HG03354 (cell line): ENCODE measurements around the gene SERPINA9.
"Not testable (repeated sequence)": the region's sequence is repeated elsewhere in the genome, so short reads cannot be mapped to it uniquely, and the experiment has no call there.

Experiments used
- ATAC-seq: cut with Tn5 transposase; IDR thresholded peaks from one replicate; pipeline ENCODE4 v1.9.1; 2021; ENCODE audit warnings: mild to moderate bottlenecking; ENCODE audit not compliant: unreplicated experiment, poor library complexity, severe bottlenecking

SERPINA9 gene, protein sequence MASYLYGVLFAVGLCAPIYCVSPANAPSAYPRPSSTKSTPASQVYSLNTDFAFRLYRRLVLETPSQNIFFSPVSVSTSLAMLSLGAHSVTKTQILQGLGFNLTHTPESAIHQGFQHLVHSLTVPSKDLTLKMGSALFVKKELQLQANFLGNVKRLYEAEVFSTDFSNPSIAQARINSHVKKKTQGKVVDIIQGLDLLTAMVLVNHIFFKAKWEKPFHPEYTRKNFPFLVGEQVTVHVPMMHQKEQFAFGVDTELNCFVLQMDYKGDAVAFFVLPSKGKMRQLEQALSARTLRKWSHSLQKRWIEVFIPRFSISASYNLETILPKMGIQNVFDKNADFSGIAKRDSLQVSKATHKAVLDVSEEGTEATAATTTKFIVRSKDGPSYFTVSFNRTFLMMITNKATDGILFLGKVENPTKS

DNA sequence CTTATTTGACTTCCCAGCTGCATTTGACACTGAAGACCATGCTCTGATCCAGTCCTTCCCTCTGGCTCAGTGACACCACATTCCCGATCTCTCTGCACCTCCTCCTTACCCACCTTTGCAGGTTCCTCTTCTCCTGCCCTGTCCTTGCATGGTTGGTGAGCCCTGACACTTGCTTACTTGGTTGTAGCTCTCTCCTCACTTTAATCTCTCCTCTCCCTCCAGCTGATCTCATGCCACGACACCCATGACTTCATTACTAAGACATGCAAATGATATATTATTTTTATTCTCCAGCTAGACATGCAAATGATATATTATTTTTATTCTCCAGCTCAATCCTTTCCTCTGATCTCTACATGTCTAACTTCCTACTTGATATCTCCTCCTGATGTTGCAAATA, at the start of gene SERPINA9:
Gene SERPINA9 (minus strand): TSS at position 175 of the 400 bp plus-strand sequence. CDS start 6,357 bp downstream, outside the sequence.
- no peak for ATAC-seq

DNA sequence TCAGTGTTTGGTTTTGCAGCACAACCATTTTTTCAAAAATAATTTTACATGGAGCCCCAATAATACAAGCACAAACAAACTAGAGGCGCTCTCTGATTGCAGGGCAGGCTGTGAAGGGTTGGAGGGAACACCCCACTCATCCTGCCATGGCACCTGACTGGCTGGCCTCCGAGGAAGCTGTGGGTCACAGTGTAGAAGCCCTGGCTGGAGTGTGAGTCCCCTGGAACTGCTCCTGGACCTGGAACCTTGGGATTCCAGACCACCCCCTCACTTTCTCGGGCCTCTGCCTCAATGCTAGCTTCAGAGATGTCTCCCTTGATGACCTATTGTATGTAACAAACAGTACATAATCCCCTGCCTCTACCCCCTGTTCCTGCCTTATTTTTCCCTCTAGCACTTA, 48.1 kb upstream of the SERPINA9 start:
- ATAC-seq = no peak

DNA sequence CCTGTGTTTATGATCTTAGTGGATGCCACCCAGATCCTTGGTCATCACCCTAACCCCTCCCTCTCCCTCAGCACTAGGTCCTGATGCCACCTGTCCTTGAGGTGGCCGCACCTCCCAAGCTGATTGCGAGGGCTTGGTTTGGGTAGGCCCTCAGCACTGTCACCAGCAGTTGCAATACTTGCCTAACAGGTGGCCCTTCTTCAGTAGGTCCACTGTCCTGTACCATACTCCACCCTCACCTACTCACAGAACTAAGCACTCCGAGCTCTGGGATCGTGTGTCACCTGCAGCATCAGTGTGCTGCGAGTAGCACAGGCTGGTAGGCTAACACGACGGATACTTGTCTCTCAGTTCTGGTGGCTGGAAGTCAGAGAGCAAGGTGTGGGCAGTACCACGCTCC, 47.3 kb upstream of the SERPINA9 start:
- no peak for ATAC-seq

DNA sequence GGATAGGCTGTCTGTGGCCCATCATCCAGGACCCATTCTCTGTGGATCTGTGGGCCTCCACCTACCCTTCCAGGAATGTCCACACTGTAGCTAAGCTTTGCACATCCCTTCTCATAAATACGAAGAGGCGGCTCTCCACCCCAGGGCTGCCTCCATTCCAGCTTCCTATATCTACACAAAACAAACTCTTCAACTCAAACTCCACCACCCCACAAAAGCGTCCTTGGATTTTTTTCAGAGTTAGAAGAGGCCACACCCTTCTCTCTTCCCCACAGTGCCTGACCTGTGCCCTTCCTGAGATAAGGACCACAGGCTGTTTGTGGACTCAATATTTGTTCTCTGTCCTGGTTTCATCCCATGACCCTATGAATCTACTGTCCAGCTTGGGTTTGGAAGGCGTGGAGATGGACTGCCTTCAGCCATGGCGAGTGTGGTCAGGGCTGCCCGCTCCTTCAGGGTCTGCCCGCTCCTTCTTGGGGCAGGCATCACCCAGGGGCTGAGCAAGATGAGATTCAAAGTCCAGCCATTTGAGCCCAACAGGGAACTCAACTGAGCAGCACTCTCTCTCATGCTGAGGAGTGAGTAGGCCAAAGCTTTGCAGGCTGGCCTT, 46.2 kb upstream of the SERPINA9 start:
- ATAC-seq = no peak

DNA sequence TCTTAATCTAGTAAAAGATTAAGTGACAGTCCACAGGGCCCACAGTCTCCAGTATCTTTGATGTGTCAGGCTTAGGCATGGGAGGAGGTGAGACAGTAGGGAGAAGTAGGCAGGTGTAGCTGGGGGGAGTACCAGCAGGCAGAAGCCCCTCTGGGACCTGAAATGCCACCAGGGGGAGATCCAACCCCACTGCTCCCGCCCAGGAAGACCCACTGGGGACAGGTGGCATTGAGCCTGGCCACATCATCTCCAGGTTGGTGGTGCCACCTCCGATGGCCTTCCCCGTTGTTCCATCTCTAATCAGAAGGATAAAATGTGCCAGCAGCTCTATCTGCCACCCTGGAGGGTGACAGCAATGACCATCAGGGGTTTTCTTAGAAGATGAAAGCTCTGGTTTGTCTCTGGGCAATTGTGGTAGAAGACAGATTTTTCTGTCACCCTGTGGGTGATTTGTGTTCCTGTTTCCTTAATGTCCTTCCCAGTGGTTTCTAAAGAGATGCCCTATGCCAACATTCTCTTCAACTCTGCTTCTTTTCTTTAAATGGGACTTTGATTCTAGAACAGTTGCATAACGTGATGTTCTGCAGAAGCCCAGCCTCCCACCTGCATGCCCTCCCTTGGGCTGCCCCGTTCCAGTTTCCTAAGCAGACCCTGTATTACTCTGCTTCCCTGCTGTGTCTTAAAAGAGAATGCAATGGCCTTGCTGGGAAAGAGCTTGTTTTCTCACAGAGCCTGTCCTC, 45.5 kb upstream of the SERPINA9 start:
- ATAC-seq = no peak

DNA sequence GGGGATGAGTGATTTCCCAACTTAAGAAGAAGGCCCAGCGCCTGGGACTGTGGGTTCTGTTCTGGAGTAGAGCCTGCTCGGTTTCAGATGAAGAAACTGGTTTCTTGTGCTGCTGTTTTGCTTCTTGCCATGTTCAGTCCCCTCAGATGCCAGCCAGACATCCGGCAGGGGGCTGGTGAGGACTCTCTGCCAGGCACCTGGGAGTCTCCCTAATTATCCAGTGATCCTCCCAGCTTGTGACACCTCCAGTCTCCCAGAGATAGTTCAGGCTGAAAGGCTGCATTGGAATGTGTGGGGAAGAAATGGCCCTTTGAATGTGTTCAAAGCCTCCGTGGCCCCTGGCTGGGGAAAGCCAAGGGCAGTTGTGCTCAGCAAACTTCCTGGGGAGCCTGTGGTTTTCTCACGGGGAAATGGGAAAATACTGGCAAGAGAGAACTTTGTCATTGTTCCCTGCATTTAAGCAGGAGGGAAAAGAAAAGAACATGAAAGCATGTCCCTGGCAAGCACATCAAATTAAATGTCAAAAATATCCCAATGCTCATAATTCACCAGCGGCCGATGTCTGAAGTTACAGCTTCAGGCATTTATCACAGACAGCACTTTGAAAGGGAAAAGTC, 41.8 kb upstream of the SERPINA9 start:
- ATAC-seq = no peak

DNA sequence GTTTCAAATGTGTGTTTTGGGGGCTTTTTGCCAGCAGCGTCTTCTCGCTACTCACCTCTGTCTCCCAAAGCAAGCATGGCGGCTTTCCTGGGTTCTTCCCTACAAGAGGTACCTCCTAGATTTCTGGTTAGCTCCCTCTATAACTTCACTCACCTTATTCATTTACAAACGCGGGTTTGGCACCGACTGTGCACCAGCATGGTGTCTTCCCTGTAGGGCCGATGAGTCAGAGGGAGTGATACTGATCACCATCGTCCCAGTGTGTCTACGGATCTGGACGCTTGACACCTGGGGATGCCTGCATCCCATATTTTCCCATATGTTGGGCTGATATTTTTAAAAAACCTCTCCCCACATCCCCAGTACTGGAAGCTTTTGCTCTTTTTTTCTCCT, 41.2 kb upstream of the SERPINA9 start:
- no peak for ATAC-seq

DNA sequence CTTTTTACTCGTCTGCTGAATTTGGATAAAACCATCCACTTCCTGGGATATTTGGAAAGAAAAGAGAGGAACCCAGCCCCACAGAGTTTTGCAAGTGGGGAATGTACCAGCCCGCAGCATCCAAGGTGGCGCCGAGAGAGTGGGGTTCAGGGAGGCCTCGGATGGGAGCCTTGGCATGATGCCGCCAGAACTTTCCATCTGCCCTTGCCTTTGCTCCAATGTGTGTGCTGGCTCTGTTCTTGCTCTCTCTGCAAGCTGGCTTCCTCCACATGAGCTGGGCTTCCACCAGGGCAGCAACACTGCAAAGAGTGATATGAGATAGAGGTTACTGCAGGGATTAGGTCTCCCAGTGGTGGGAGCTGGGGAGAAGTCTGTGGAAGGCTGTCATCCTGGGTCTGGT, 39.9 kb upstream of the SERPINA9 start:
- ATAC-seq = no peak

DNA sequence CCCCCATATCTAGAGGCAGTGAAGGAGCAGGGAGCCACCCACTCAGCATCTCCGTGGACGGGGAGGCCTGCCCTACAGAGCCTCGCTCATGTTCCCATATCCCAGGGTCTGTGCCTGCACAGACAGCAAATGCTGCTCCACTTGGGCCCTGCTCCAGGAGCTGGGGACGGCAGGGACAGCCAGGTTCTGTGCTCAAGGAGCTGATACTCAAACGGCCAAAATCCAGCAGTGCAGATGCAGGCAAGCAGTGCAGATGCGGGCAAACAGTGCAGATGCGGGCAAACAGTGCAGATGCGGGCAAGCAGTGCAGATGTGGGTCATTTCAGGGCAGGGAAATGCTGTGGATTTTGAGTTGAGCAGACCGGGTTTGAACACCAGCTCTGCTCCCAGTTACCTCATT, 39.4 kb upstream of the SERPINA9 start:
- ATAC-seq = no peak

DNA sequence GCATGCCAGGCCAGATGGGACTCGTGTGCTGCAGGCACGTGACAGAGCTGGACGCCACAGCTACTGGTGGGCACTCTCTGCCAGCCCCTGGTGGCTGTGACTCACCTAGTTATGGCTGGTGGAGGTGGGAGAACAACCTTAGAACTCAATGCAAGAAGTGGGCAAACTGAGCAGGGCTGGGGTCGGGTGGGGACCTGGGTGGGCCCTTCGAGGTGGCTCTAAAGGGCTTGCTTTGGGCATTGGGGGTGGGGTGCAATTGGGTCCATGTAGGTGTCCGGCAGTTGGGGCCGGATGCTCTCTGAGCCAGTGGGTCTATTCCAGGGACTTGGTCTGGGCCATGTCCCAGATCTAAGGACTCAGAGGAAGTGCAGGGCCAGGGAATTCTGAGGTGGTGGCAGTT, 38.4 kb upstream of the SERPINA9 start:
- ATAC-seq = no peak

DNA sequence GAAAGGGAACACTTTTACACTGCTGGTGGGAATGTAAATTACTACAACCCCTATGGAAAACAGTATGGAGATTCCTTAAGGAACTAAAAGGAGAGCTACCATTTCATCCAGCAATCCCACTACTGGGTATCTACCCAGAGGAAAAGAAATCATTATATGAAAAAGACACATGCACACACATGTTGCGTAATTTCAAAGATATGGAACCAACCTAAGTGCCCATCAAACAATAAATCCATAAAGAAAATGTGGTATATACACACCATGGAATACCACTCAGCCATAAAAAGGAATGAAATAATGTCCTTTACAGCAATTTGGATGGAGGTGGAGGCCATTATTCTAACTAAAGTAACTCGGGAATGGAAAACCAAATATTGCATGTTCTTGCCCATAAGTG, 34.5 kb upstream of the SERPINA9 start:
- not testable (repeated sequence) for ATAC-seq

DNA sequence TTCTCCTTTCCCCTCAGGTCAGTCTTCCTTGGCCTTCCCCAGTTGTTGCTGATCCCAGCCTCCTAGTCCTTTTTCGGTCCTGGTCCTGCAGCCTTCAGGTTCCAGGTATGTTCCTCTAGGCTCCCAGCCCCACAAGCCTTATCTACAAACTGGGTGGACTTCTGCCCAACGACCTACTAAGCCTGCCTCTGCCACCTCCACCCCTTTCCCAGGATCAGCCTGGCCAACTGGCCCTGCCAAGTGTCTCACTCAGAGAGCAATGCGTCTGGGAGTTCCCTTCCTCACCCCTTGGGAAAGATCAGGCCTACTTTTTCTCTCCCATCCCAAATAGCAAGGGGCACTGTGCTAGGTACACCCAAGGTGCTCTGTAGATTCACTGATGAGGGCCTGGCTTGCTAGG, 33.4 kb upstream of the SERPINA9 start, which contains the start of gene SERPINA12:
Gene SERPINA12 (minus strand): TSS at position 114 of the 400 bp plus-strand sequence. CDS start 11,072 bp downstream, outside the sequence.
- no peak for ATAC-seq

DNA sequence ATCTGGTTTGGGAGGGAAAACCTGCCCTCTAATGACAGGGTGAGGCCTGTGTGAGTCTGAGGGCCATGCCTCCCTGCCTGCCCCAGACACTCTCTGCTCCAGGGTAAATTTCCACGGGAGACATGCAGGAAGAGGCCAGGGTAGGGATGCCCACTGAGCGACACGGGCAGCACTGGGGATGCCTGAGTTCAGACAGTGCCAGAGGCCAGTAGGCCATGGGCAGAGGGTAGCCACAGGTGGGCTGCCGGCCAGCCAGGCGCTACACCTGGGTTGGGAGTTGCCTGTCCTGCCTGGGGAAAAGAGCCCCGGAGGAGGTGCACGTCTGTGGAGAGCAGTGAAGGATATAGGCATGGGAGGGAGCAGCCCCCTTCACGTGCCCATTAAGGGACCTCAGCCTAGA, 29.6 kb upstream of the SERPINA9 start:
- no peak for ATAC-seq

DNA sequence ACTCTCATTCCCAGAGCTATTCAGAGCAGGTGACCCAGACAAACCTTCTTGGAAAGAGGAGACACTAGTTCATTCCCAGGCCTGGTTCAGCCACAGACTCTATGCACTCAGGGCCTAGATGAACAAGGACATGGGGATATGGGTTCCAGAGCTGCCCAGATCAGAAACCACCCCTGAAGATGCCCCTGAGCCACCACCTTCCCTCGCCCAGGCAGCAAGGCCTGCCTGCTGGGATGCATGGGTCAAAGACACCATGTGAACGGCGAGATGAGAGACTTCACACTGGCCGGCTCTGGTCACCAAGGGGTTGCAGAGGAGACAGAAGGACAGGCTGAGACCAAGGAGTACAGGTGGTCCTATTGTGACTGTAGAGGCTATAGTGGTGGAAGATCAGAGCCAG, 29.2 kb upstream of the SERPINA9 start:
- no peak for ATAC-seq

DNA sequence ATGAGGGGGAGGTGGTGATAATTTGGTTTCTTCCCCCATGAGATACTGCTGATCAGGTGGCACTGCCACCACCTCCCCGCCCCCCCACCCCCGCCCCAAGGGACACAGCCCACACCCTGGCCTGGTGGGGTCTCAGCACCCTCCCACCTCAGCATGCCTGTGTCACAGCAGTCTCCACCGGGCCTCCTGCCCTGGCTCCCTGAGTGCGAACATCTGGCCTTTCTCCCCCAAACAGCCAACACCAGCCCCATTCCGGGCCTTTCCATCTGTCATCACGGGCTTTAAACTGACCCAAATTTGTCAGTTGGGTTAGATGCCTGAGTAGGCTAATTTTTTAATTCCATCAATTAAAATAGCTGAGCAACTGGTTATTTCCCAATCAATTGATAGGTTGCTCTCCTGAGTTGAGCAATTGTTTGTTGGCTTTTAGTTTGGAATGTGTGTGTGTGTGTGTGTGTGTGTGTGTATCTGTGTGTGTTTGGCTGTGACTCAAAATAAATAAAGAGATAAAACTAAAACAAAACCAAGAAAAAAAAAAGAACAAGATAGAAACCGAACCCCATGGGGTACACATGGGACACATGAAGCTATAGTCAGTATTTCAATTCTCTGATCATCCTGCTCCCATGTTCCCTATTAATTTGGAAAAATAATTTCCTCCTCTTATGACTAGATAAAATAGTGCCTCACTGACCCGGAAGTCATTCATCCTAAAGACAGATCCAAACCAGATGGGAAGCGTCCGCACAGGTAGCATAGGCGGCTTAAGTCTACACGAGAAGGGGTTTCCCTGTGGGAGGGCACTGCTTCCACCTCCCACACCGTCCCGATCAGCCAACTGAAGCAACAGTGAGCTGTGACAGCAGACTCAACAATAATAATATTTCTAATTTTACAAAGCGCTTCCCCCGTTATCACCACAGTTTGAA, 25.9 kb upstream of the SERPINA9 start:
- no peak for ATAC-seq

DNA sequence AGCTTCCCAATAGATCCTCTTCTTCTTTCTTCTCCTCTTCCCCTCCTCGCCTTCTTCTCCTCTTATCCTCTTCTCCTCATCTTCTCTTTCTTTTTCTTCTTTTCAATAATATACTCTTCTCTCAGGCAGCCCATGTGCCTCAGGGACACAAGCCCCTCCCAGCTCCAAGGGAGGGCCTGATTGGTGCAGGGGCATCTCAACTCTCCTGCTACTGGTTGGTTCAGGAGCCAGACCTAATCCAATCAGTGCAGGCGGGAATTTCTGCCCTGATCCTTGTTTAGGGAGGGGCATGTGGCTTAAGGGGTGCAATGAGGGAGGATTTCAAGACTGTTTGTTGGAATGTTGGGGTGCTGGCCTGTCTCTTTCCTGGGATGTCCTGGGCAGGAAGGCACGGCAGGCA, 24.3 kb upstream of the SERPINA9 start:
- ATAC-seq = no peak

DNA sequence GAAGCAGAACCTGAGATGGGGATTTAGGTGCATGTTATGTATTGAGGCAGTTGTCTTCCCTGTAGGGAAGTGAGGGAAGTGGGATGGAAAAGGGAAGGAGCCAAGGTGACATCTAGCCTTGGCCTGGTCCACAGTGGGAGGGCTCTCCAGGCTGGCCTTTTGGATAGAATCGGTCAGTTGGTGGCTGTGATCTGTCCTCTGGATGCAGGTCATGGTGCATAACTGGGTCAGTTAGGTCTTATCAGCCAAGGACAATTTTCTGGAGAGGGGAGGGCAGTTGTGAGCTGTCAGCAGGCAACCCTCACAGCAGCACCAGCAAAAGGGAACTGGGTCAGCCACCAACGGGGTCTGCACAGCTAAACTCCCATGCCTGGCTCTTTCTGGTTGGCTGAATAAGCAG, 23.7 kb upstream of the SERPINA9 start:
- no peak for ATAC-seq

DNA sequence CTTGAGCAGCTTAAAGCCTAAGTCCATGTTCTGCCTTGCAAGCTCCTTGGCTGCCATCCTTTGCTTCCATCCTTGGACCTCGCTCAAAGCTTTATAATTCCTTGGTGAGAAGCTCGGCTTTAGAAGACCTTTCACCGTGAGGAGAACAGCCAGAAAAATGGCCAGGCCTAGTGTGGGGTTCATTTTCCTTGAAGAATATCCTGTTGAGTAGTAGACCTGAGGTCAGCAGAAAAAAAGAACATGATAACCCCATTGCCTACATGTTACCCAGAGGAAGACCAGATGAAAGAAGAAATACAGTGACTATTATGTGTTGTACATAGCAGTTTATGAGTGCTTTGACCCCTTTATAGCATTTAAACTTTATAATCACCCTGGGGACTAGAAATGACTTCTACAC, 22.2 kb upstream of the SERPINA9 start:
- ATAC-seq = no peak

DNA sequence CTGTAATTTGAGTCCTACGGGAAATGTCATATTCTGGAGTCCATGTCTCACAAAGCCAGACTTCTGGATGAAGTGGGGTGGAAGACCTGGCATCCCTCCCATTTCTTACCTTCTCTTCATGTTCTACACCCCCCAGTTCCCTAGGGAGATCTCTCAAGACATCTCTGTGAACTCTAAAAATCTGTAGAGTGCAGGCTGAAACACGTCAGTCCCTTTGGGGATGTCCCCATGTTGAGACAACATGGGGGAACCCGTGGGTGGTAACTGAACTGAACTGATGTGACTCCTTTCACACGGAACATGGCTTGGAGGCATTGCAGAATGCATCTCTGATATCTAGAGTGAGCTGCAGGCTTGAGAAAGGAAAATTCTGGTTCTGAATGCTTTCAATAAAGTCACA, 18.1 kb upstream of the SERPINA9 start:
- no peak for ATAC-seq
